ENCODE measurements around the gene MAP3K12.

GRCh38 chr12:53454707-53455106 lies 44.6 kb downstream of the MAP3K12 start:
- no peak for TF ChIP-seq EZH2 (IDR thresholded peaks at IDR 0.05; ENCODE audit: low read depth)
- TF ChIP-seq CTCF (conservative IDR thresholded peaks at IDR 0.05): no peak

Data from PC-9 (cell line).